Measurements from ENCODE around the gene TMEM271.
"Not testable (repeated sequence)": the region's sequence is repeated elsewhere in the genome, so short reads cannot be mapped to it uniquely, and the experiment has no call there.

Gene TMEM271

GRCh38 chr4:560731-561291, 15.3 kb downstream of the TMEM271 start:
- no peak for DNase-seq

DNA sequence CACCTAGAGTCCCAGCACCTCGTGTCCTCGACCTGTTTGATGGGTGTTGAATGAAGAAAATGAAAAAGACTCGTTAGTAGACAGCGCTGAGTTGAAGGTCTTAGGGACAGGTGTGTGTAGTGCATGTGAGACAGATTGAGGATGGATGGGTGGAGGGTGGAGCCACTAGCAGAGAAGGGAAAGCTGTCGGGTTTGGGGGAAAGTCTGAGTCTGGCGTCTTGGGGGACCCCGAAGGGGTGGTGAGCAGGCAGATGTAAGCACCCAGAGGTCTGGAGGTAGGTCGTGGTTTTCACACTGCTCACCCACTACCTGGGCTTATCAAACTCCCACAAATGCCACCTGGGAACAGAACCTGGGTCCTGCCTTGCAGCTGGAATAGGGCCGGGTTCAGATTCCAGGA, 16.0 kb downstream of the TMEM271 start:
- no peak for DNase-seq

- DNase-seq, result no peak
Measured at GRCh38 chr4:555566-556275, 20.4 kb downstream of the TMEM271 start.

DNA sequence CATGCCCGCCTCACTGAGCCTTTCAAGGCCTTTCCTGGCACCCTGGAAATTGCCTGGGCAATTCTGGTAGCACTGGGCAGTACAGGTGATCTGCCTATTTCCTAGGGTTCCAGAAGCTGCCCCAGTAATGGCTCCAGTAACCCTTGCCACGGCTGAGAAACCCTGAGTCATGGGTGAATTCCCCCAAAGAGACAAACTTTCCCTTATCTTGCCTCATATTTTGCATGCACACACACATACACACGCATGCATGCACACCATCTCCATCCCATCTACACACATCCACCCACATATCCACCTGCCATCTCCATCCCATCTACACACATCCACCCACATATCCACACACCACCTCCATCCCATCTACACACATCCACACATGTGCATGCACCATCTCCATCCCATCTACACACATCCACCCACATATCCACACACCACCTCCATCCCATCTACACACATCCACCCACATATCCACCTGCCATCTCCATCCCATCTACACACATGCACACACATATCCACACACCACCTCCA, 21.2 kb downstream of the TMEM271 start:
- not testable (repeated sequence) for DNase-seq

DNA sequence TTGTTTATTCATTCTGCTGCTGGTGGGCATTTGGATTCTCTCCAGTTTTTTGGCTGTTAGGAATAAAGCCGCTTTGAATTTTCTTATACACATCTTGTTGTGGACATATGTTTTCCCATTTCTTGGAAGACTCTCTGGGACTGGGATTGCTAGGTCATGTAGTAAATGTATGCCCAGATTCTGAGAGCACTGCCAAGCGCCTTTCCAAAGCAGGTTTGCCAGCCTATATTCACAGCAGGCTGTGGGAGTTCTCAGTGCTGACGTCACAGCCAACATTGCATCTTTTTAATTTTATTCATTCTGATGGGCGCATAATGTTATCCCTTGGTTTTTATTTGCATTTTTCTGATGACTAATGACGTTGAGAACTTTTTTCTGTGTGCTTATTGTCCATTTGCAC, 24.1 kb downstream of the TMEM271 start:
- no peak for DNase-seq

DNA sequence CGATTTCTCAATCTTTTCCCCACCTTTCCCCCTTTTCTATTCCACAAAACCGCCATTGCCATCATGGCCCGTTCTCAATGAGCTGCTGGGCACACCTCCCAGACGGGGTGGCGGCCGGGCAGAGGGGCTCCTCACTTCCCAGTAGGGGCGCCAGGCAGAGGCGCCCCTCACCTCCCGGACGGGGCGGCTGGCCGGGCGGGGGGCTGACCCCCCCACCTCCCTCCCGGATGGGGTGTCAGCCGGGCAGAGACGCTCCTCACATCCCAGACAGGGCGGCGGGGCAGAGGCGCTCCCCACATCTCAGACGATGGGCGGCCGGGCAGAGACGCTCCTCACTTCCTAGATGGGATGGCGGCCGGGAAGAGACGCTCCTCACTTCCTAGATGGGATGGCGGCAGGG, 25.8 kb downstream of the TMEM271 start:
- DNase-seq, result not testable (repeated sequence)

DNA sequence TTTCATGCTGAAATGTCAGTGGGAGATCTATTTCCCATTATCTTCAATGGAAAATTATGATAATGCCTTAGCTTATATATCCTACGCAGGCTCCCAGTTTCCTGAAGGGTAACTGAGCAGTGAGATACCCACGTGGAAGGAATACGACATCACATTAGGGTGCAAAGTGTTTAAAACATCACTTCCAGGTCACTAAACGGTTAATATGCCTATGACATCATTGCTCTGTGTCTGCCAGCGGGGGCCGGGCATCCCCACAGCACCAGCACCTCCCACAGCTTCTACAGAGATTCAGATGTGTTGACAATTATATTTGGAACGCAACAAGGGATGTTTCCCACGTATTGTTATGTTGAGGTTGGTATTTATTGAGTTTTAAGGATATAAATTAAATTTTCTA, 27.1 kb downstream of the TMEM271 start:
- DNase-seq, result no peak

GRCh38 chr4:545612-546011, 30.5 kb downstream of the TMEM271 start:
- DNase-seq, result no peak

GRCh38 chr4:544386-545105, 31.5 kb downstream of the TMEM271 start:
- no peak for DNase-seq

- no peak for DNase-seq
Measured at GRCh38 chr4:541271-541670, 34.8 kb downstream of the TMEM271 start.

- DNase-seq, result no peak
Measured at GRCh38 chr4:538542-539142, 37.5 kb downstream of the TMEM271 start.

DNA sequence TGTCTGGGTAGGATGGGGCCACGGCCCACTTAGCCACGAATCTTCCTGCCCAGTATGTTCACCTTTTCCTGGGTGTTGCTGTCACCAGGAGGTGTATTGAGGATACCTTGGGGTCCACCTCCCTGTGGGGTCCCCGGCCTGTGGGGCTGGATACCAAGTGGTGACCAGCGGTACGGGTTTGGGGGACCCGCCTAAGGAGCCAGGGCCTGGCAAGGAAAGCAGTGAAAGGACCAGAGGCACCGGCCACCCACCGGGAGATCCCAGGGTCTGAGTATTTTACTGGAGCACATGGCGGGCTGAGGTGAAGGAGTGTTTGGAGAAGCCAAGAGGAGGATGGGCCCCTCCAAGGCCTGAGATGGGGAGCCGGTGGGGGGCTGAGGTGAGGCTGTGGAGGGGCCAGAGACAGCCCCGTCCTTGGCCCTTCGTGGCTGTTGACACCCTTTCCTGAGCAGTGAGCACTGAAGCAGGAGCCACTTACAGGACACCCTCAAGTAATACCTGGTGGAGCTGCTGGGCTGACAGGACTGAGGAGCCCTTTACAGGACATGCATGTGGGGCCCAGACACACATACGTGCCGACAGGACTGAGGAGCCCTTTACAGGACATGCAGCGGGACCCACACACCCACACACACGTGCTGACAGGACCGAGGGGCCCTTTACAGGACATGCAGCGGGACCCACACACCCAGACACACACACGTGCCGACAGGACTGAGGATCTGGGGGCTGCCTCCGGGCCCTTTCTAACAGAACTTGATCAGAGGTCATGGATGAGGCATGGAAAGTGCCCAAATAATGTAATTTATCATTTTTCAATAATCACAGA, 38.4 kb downstream of the TMEM271 start:
- no peak for DNase-seq

GRCh38 chr4:536351-536972, 39.6 kb downstream of the TMEM271 start:
- DNase-seq, result no peak

DNA sequence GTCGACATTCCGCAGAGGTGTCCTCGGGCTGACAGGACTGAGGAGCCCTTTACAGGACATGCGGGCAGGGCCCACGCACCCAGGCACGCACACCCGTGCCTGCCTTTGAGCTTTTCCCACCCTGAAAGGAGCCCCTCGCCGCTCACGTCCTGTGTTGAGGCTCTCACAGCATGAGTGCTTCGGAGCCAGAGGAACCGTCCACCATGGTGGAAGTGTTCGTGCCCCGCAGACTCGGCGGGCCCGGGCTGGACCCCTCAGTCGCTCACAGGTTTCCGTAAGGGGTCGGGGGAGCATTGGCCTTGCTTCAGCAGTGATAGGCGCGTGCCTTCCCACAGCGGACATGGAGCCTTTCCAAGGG, 40.2 kb downstream of the TMEM271 start:
- no peak for DNase-seq

DNA sequence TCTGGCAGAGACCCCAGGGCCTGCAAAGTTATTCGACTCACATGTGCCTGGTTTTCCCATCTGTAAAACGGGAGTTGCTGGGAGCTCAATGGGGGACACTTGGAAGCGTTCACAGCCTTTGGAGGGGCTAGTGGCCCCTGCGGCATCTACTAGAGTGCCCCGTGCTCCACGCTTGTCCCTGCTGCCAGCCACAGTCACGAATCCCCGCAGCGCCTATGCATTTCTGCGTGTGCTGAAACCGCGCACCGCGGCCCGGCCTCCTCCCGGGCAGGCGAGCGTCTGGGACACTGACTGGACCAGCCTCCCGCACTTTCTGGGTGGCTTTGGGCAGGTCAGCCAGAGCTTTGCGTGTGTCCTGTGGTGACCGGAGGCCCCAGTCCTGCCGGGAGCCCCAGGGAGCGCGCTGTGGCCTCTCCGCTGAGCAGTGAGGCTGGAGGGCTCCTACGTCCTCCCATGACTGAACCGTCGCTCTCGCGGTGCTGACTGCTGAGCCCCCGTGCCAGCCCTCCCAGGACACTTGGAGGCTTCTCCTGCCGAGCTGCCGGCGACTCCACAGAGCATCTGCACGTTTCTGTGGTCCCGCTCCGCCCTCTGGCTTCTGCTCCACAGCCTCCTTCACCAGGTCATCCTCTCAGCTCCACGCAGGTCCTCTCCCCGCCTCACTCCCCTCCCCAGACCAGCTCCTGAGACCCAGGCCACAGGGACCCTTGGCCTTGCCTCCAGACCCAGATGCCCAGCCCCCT, 40.7 kb downstream of the TMEM271 start:
- DNase-seq, result no peak

DNA sequence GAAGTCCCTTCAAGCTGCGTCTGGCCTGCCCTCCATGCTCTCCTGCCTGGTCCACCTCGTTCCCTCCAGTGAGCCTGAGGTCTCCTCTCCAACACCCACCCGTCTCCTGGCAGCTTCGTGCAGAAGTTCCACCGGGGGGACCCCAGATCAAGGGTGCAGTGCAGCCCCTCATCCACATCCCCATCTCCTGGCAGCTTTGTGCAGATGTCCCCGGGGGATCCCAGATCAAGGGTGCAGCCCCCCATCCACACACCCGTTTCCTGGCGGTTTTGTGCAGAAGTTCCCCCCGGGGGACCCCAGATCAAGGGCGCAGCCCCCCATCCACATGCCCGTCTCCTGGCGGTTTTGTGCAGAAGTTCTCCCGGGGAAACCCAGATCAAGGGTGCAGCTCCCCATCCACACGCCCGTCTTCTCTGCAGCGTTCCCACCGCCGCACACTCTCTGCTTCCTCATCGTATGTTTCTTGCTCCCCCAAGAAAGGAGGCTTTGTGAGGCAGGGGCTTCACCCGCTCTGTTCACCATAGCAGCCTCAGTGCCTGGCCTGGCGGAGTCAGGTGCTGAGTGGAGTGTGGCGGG, 41.4 kb downstream of the TMEM271 start:
- no peak for DNase-seq

- no peak for DNase-seq
Measured at GRCh38 chr4:534101-534575, 42.0 kb downstream of the TMEM271 start.

GRCh38 chr4:533318-534100, 42.6 kb downstream of the TMEM271 start:
- no peak for DNase-seq

GRCh38 chr4:532588-533317, 43.3 kb downstream of the TMEM271 start:
- no peak for DNase-seq
